Measurements from ENCODE around the gene BBS9. TPM values are rescaled to one million over a fixed set of nuclear protein-coding genes. Genes with fewer than 3 reads are reported as not detected.

Gene BBS9
- total and polyA plus RNA-seq, 2 experiments from 2014 or later, result 27.2 to 66.1 TPM

DNA sequence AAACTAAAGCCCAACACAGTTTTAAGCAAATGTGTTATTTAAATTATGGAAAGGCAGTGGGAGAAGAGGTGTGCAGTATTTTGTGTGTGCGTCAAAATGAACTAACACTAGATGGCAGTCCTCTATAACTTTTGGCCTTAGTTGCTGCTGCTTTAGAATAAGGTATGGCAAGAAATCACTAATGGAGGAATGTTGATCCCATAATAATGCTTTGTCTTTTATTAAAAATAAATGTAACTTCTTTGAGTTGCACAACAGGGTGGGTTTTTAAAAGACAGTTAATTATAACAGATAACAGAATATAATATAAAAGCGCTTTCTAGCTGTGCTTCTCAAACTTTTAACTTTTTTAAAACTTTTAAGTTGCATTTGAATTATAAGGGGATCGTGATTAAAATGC, 56.4 kb downstream of the BBS9 start:
- peak; percentile 91 for ATAC-seq
- H3K4me2 ChIP-seq, result no peak overlapping the region

GRCh38 chr7:33186192-33186591, 56.8 kb downstream of the BBS9 start:
- Histone ChIP-seq H3K27ac (ENCODE audit: low read depth) (no peak overlapping the region), H3K27me3 (ENCODE audit: insufficient read depth) (no peaks in the 10 kb centered on the region), H3F3A (replicated peaks; ENCODE audit: low read depth) (no peaks in the 10 kb centered on the region), H3K4me1 (ENCODE audit: insufficient read depth) (no peaks in the 10 kb centered on the region; the same call in 1 of the 2 replicates), H3K79me2 (replicated peaks; ENCODE audit: insufficient read depth) (no peaks in the 10 kb centered on the region), H3K36me3 (ENCODE audit: insufficient read depth) (no peaks in the 10 kb centered on the region), H4K20me1 (replicated peaks; ENCODE audit: insufficient read depth) (no peaks in the 10 kb centered on the region), H3K9me2 (ENCODE audit: insufficient read depth) (peaks cover 5% of the 10 kb centered on the region; the same call in 1 of the 2 replicates), H3K4me3 (no peak overlapping the region), H2AFZ (no peak overlapping the region), H3K4me2 (no peak overlapping the region)
- no peak overlapping the region for H3K4me3 Mint-ChIP-seq
- ATAC-seq (peak; percentile 84), DNase-seq (ENCODE audit: low spot score) (peak; percentile 40)
- TF ChIP-seq REST (IDR thresholded peaks at IDR 0.05; ENCODE audit: unreplicated experiment) (no peak), ZNF114 (CRISPR knock-in tag; IDR thresholded peaks at IDR 0.05) (no peak), JUNB (IDR thresholded peaks at IDR 0.05; ENCODE audit: unreplicated experiment) (no peak)
- peak overlapping the region; percentile 79 for H3K27ac Mint-ChIP-seq
- 0 out of 3 replicates have a peak, but pooled peaks cover 3% of the 10 kb centered on the region for H3K36me3 Mint-ChIP-seq (ENCODE audit: low read depth)
- H3K9me3 Mint-ChIP-seq, result no peaks in the 10 kb centered on the region
- H3K27me3 Mint-ChIP-seq (ENCODE audit: insufficient read depth, low read depth, poor library complexity), result peaks cover 3% of the 10 kb centered on the region
- H3K4me1 Mint-ChIP-seq, result peaks cover 14% of the 10 kb centered on the region; the same call in 2 of the 3 replicates

More for the DNA sequence above, 56.4 kb downstream of the BBS9 start:
- H3K27me3 ChIP-seq (ENCODE audit: insufficient read depth), result no peaks in the 10 kb centered on the region
- Mint-ChIP-seq H3K4me1 (peaks cover 11% of the 10 kb centered on the region; the same call in 2 of the 3 replicates), H3K36me3 (ENCODE audit: low read depth) (peaks cover 6% of the 10 kb centered on the region; the same call in 2 of the 3 replicates), H3K4me3 (no peak overlapping the region), H3K27ac (no peak overlapping the region), H3K9me3 (peaks cover 3% of the 10 kb centered on the region; the same call in 2 of the 3 replicates), H3K27me3 (ENCODE audit: insufficient read depth, low read depth, poor library complexity) (peaks cover 3% of the 10 kb centered on the region)
- H3K9me2 ChIP-seq (ENCODE audit: insufficient read depth), result peaks cover 5% of the 10 kb centered on the region; the same call in 1 of the 2 replicates
- H3K79me2 ChIP-seq (replicated peaks; ENCODE audit: insufficient read depth), result no peaks in the 10 kb centered on the region
- TF ChIP-seq POLR2AphosphoS5 (IDR thresholded peaks at IDR 0.05; ENCODE audit: low read depth) (no peak), REST (IDR thresholded peaks at IDR 0.05; ENCODE audit: unreplicated experiment) (no peak), EZH2 (IDR thresholded peaks at IDR 0.05; ENCODE audit: low read depth, unreplicated experiment) (no peak), JUNB (IDR thresholded peaks at IDR 0.05; ENCODE audit: unreplicated experiment) (no peak)
- TF ChIP-seq, protein P1, sequence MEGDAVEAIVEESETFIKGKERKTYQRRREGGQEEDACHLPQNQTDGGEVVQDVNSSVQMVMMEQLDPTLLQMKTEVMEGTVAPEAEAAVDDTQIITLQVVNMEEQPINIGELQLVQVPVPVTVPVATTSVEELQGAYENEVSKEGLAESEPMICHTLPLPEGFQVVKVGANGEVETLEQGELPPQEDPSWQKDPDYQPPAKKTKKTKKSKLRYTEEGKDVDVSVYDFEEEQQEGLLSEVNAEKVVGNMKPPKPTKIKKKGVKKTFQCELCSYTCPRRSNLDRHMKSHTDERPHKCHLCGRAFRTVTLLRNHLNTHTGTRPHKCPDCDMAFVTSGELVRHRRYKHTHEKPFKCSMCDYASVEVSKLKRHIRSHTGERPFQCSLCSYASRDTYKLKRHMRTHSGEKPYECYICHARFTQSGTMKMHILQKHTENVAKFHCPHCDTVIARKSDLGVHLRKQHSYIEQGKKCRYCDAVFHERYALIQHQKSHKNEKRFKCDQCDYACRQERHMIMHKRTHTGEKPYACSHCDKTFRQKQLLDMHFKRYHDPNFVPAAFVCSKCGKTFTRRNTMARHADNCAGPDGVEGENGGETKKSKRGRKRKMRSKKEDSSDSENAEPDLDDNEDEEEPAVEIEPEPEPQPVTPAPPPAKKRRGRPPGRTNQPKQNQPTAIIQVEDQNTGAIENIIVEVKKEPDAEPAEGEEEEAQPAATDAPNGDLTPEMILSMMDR (conservative IDR thresholded peaks at IDR 0.05; ENCODE audit: low read depth in 2 of 2), result peak; percentile 84 to 87
- no peaks in the 10 kb centered on the region; the same call in 1 of the 2 replicates for H3K4me1 ChIP-seq (ENCODE audit: insufficient read depth)
- DNase-seq (ENCODE audit: low spot score), result peak; percentile 77
- H3K4me3 ChIP-seq, result no peak overlapping the region
- H4K20me1 ChIP-seq (replicated peaks; ENCODE audit: insufficient read depth), result no peaks in the 10 kb centered on the region
- H3K27ac ChIP-seq (ENCODE audit: low read depth), result no peak overlapping the region
- no peak overlapping the region for H2AFZ ChIP-seq
- H3K36me3 ChIP-seq (ENCODE audit: insufficient read depth), result no peaks in the 10 kb centered on the region
- H3F3A ChIP-seq (replicated peaks; ENCODE audit: low read depth), result no peaks in the 10 kb centered on the region

Data from GM23338 (cell line).